Vagina (tissue), 2 donors: ENCODE measurements around the gene GLMN. TPM values are rescaled to one million over a fixed set of nuclear protein-coding genes. Genes with fewer than 3 reads are reported as not detected.

Experiments used
- DNase-seq, 2 donors: peaks; one replicate each; pipeline ENCODE4 v3.0.0-alpha.2; 2017; ENCODE audit errors: extremely low spot score in 2 of 2
- H3K27ac ChIP-seq: fragments of 200-600 bp; sonication (generic); one replicate; pipeline ENCODE4 v1.5.1; 2019
- H3K27me3 ChIP-seq: fragments of 200-600 bp; sonication (generic); one replicate; pipeline ENCODE4 v1.5.1; 2019
- H3K36me3 ChIP-seq, 2 donors: fragments of 200-600 bp; sonication (generic); one replicate each; pipeline ENCODE4 v1.5.1; 2017 to 2019
- H3K4me1 ChIP-seq: fragments of 200-600 bp; sonication (generic); one replicate; pipeline ENCODE4 v1.5.1; 2019
- H3K4me3 ChIP-seq, 2 donors: fragments of 200-600 bp; sonication (generic); 1 replicate in 1 of 2; 2 replicates in 1 of 2; pipeline ENCODE4 v1.5.1; 2016 to 2019
- H3K9me3 ChIP-seq: fragments of 200-600 bp; sonication (generic); one replicate; pipeline ENCODE4 v1.5.1; 2019
- CTCF ChIP-seq, 3 experiments: fragments of 450-650 bp in 2 of 3; fragments of 200-600 bp in 1 of 3; sonication (generic) in 1 of 3; IDR thresholded peaks; one replicate each; pipeline ENCODE4 v1.5.1; 2017 to 2019; ENCODE audit warnings: antibody characterized with exemption in 3 of 3, mild to moderate bottlenecking in 2 of 3, moderate library complexity in 2 of 3
- POLR2A ChIP-seq, 2 donors: fragments of 450-650 bp; IDR thresholded peaks; one replicate each; pipeline ENCODE4 v1.6.1; 2017; ENCODE audit warnings: antibody characterized with exemption in 2 of 2, mild to moderate bottlenecking in 2 of 2, moderate library complexity in 2 of 2
- POLR2AphosphoS5 ChIP-seq, 2 donors: sonication (generic); formaldehyde crosslinking; IDR thresholded peaks; one replicate each; pipeline ENCODE4 v1.9.0; 2017; ENCODE audit warnings: antibody characterized with exemption in 2 of 2, mild to moderate bottlenecking in 2 of 2, low read depth in 1 of 2; ENCODE audit not compliant: insufficient read depth in 1 of 2
- intact Hi-C: fragments of 100-400 bp; cut with DNase I; formaldehyde crosslinking; loops from one replicate; pipeline ENCODE4 v1.15.1; 2023
- total RNA-seq: library from RNA; depleted of rRNA; stranded (reverse); fragments of >200 nt; gene quantifications from one replicate; pipeline ENCODE4 v1.2.3, GENCODE V29; 2016

GLMN gene
- total RNA-seq, 1 donor from 2014 or later = 9.3 TPM

DNA sequence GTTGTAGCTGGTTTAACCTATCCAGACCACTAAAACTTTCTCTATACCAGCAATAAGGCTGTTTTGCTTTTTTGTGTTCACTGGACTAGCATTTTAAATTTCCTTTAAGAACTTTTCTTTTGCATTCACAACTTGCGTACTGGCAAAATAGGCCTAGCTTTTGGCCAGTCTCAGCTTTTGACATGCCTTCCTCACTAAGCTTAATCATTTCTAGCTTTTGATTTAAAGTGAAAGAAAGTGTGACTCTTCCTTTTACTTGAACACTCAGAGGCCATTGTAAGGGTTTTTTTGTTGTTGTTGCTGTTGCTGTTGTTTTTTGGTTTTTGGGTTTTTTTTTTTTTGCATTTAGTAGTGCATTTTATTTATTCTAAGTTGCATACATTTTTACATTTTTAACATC, 15.2 kb upstream of the GLMN start:
- intact Hi-C loops = loop anchor here (5.0 kb wide), 1 partner anchor 37 kb away; no protein-coding TSS in a partner anchor
- Histone ChIP-seq H3K4me1 (no peaks in the 10 kb centered on the region), H3K9me3 (no peaks in the 10 kb centered on the region), H3K36me3 (peaks cover 0 to 6% of the 10 kb centered on the region in 2 donors), H3K27ac (no peak overlapping the region), H3K4me3 (no peak overlapping the region), H3K27me3 (no peaks in the 10 kb centered on the region)
- no peak for DNase-seq
- TF ChIP-seq CTCF (IDR thresholded peaks at IDR 0.05) = no peak
- no peak for TF ChIP-seq POLR2A (IDR thresholded peaks at IDR 0.05)
- TF ChIP-seq POLR2AphosphoS5 (IDR thresholded peaks at IDR 0.05; ENCODE audit: insufficient read depth in 1 of 2, low read depth in 1 of 2) = no peak

DNA sequence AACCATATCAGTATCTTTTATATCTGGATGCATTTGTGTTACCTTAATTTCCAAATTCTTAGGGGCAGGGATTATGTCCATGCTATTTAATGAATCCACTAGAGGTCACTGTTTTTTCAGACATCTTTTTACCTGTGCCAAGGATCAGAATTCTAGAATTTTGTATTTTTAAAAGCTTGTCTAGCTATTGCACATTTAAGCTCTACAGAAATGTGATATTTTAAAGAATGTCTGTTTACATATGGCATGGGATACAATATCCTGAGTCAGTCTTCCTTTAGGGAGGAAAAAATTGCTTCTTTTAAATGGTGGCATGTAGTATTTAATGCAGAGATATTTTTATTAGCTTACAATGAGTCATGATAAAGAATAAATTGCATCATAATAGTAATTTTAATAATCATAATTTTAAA, 11.4 kb upstream of the GLMN start:
- H3K36me3 ChIP-seq = peaks cover 0 to 18% of the 10 kb centered on the region in 2 donors
- no peak overlapping the region for H3K4me3 ChIP-seq
- no peak for DNase-seq
- intact Hi-C loops = loop anchor here (5.0 kb wide), 1 partner anchor 33 kb away; no protein-coding TSS in a partner anchor
- H3K9me3 ChIP-seq = no peaks in the 10 kb centered on the region
- no peaks in the 10 kb centered on the region for H3K4me1 ChIP-seq
- no peak overlapping the region for H3K27ac ChIP-seq
- TF ChIP-seq POLR2AphosphoS5 (IDR thresholded peaks at IDR 0.05; ENCODE audit: insufficient read depth in 1 of 2, low read depth in 1 of 2) (no peak), CTCF (IDR thresholded peaks at IDR 0.05) (no peak), POLR2A (IDR thresholded peaks at IDR 0.05) (no peak)
- H3K27me3 ChIP-seq = no peaks in the 10 kb centered on the region

- TF ChIP-seq POLR2AphosphoS5 (IDR thresholded peaks at IDR 0.05; ENCODE audit: insufficient read depth in 1 of 2, low read depth in 1 of 2) (no peak), POLR2A (IDR thresholded peaks at IDR 0.05) (no peak), CTCF (IDR thresholded peaks at IDR 0.05) (no peak)
- Histone ChIP-seq H3K27ac (no peak overlapping the region), H3K4me1 (no peaks in the 10 kb centered on the region), H3K9me3 (no peaks in the 10 kb centered on the region), H3K4me3 (no peak overlapping the region), H3K27me3 (no peaks in the 10 kb centered on the region), H3K36me3 (peaks cover 0 to 33% of the 10 kb centered on the region in 2 donors)
- intact Hi-C loops = no loop called here
- no peak for DNase-seq
These were observed 9.2 kb upstream of the GLMN start for GRCh38 chr1:92307980-92308379.

DNA sequence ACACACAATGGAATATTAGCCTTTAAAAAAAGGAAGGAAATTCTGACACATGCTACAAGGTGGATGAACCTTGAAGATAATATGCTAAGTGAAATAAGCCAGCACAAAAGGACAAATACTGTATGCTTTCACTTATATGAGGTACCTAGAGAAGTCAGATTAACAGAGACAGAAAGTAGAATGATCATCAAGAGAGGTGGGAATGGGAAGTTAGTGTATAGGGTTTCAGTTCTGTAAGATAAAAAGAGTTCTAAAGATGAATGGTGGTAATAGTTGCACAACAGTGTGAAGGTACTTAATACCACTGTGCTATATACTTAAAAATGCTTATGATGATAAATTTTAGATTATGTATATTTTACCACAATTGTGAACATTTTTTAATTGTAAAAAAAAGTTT, 7.2 kb upstream of the GLMN start:
- no peak overlapping the region for H3K4me3 ChIP-seq
- intact Hi-C loops = no loop called here
- no peak for TF ChIP-seq CTCF (IDR thresholded peaks at IDR 0.05)
- TF ChIP-seq POLR2AphosphoS5 (IDR thresholded peaks at IDR 0.05; ENCODE audit: insufficient read depth in 1 of 2, low read depth in 1 of 2) = no peak
- H3K4me1 ChIP-seq = no peaks in the 10 kb centered on the region
- peaks cover 0 to 28% of the 10 kb centered on the region in 2 donors for H3K36me3 ChIP-seq
- no peaks in the 10 kb centered on the region for H3K27me3 ChIP-seq
- no peaks in the 10 kb centered on the region for H3K9me3 ChIP-seq
- no peak for DNase-seq
- H3K27ac ChIP-seq = no peak overlapping the region

DNA sequence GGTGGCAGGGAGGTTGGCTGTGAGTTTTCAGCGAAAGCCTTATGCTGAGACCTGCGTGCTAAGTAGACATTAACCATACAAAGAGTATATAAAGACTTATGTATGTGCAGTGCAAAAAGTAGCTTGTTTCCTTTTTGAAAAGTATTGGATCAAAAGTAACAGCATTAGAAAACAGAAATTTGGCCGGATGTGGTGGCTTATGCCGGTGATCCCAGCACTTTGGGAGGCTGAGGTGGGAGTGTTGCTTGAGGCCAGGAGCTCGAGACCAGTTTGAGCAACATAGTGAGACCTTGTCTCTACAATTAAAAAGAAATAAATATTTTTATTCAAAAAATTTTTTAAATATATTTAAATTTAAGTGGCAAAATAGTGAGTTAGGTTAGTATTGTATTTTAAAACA, 2.2 kb upstream of the GLMN start:
- H3K9me3 ChIP-seq = no peaks in the 10 kb centered on the region
- intact Hi-C loops = loop anchor here (5.0 kb wide), 1 partner anchor 1296 kb away; no protein-coding TSS in a partner anchor
- H3K36me3 ChIP-seq = peaks cover 0 to 16% of the 10 kb centered on the region in 2 donors
- H3K4me3 ChIP-seq = no peak overlapping the region
- no peaks in the 10 kb centered on the region for H3K27me3 ChIP-seq
- DNase-seq = no peak
- peaks cover 23% of the 10 kb centered on the region for H3K4me1 ChIP-seq
- TF ChIP-seq POLR2AphosphoS5 (IDR thresholded peaks at IDR 0.05; ENCODE audit: insufficient read depth in 1 of 2, low read depth in 1 of 2) (no peak), CTCF (IDR thresholded peaks at IDR 0.05) (no peak), POLR2A (IDR thresholded peaks at IDR 0.05) (no peak)
- no peak overlapping the region for H3K27ac ChIP-seq
